Thyroid gland (tissue), 4 donors: ENCODE data around the gene DDR1.

Experiments
- POLR2A ChIP-seq, 2 donors: fragments of 450-650 bp; IDR thresholded peaks; one replicate each; pipeline ENCODE4 v1.6.1; 2017; ENCODE audit warnings: antibody characterized with exemption in 2 of 2, mild to moderate bottlenecking in 2 of 2, moderate library complexity in 1 of 2
- TF ChIP-seq, protein P1 (sequence below), 6 experiments: fragments of 200-600 bp in 3 of 6; fragments of 450-650 bp in 3 of 6; sonication (generic) in 3 of 6; IDR thresholded peaks; one replicate each; pipeline ENCODE4 v1.5.1; 2016 to 2019; ENCODE audit warnings: antibody characterized with exemption in 6 of 6, mild to moderate bottlenecking in 2 of 6, inconsistent platforms in 1 of 6, moderate library complexity in 1 of 6

DNA sequence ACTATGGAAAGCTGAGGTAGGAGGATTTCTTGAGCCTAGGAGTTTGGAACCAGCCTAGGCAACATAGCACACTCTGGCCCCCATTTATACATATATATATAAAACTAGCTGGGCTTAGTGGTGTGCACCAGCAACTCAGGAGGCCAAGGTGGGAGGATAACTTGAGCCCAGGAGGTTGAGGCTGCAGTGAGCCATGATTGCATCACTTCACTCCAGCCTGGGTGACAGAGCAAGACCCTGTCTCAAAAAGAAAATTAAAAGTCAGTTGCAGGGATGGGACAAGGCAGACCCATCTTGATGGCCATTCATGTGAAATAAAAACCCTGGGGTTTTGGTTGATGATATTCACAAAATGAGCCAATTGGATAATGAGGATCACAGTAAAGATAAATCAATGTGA, 17.1 kb downstream of the DDR1 start:
- TF ChIP-seq, protein P1, sequence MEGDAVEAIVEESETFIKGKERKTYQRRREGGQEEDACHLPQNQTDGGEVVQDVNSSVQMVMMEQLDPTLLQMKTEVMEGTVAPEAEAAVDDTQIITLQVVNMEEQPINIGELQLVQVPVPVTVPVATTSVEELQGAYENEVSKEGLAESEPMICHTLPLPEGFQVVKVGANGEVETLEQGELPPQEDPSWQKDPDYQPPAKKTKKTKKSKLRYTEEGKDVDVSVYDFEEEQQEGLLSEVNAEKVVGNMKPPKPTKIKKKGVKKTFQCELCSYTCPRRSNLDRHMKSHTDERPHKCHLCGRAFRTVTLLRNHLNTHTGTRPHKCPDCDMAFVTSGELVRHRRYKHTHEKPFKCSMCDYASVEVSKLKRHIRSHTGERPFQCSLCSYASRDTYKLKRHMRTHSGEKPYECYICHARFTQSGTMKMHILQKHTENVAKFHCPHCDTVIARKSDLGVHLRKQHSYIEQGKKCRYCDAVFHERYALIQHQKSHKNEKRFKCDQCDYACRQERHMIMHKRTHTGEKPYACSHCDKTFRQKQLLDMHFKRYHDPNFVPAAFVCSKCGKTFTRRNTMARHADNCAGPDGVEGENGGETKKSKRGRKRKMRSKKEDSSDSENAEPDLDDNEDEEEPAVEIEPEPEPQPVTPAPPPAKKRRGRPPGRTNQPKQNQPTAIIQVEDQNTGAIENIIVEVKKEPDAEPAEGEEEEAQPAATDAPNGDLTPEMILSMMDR (IDR thresholded peaks at IDR 0.05), result no peak
- no peak for TF ChIP-seq POLR2A (IDR thresholded peaks at IDR 0.05)
